ENCODE results near the gene TRAF3IP1.
"Not testable (repeated sequence)": the region's sequence is repeated elsewhere in the genome, so short reads cannot be mapped to it uniquely, and the experiment has no call there.

The TRAF3IP1 gene

GRCh38 chr2:238383743-238384380 lies 63.5 kb downstream of the TRAF3IP1 start:
- H3K27me3 Mint-ChIP-seq: no peaks in the 10 kb centered on the region
- H3K9me3 Mint-ChIP-seq: no peaks in the 10 kb centered on the region
- no peak overlapping the region for H3K27ac Mint-ChIP-seq
- peaks cover 10% of the 10 kb centered on the region for H3K36me3 Mint-ChIP-seq (ENCODE audit: low read depth)
- H3K4me3 Mint-ChIP-seq: no peak overlapping the region
- H3K4me1 Mint-ChIP-seq (ENCODE audit: low read depth): peaks cover 18% of the 10 kb centered on the region

- peaks cover 4% of the 10 kb centered on the region for H3K36me3 Mint-ChIP-seq (ENCODE audit: low read depth)
- H3K27ac Mint-ChIP-seq: no peak overlapping the region
- H3K4me1 Mint-ChIP-seq (ENCODE audit: low read depth): no peaks in the 10 kb centered on the region
- no peaks in the 10 kb centered on the region for H3K9me3 Mint-ChIP-seq
- no peak overlapping the region for H3K4me3 Mint-ChIP-seq
- no peaks in the 10 kb centered on the region for H3K27me3 Mint-ChIP-seq
Observed at GRCh38 chr2:238387332-238387731, 67.0 kb downstream of the TRAF3IP1 start.

- Mint-ChIP-seq H3K27me3 (no peaks in the 10 kb centered on the region), H3K9me3 (no peaks in the 10 kb centered on the region), H3K36me3 (ENCODE audit: low read depth) (peaks cover 4% of the 10 kb centered on the region), H3K4me1 (ENCODE audit: low read depth) (no peaks in the 10 kb centered on the region), H3K27ac (no peak overlapping the region), H3K4me3 (no peak overlapping the region)
Observed at GRCh38 chr2:238388794-238389193, 68.5 kb downstream of the TRAF3IP1 start.

- Mint-ChIP-seq H3K9me3 (no peaks in the 10 kb centered on the region), H3K36me3 (ENCODE audit: low read depth) (peaks cover 4% of the 10 kb centered on the region), H3K4me3 (no peak overlapping the region), H3K27ac (no peak overlapping the region), H3K4me1 (ENCODE audit: low read depth) (no peaks in the 10 kb centered on the region), H3K27me3 (no peaks in the 10 kb centered on the region)
Observed at GRCh38 chr2:238389988-238390589, 69.8 kb downstream of the TRAF3IP1 start.

GRCh38 chr2:238391042-238391689 lies 70.8 kb downstream of the TRAF3IP1 start:
- Mint-ChIP-seq H3K9me3 (no peaks in the 10 kb centered on the region), H3K4me3 (no peak overlapping the region), H3K27ac (no peak overlapping the region), H3K36me3 (ENCODE audit: low read depth) (peaks cover 4% of the 10 kb centered on the region), H3K27me3 (no peaks in the 10 kb centered on the region), H3K4me1 (ENCODE audit: low read depth) (no peaks in the 10 kb centered on the region)

GRCh38 chr2:238396663-238397062 lies 76.3 kb downstream of the TRAF3IP1 start:
- H3K27me3 Mint-ChIP-seq: no peaks in the 10 kb centered on the region
- no peaks in the 10 kb centered on the region for H3K36me3 Mint-ChIP-seq (ENCODE audit: low read depth)
- H3K4me3 Mint-ChIP-seq: no peak overlapping the region
- H3K4me1 Mint-ChIP-seq (ENCODE audit: low read depth): no peaks in the 10 kb centered on the region
- H3K9me3 Mint-ChIP-seq: no peaks in the 10 kb centered on the region
- H3K27ac Mint-ChIP-seq: no peak overlapping the region

GRCh38 chr2:238397356-238397755 lies 77.0 kb downstream of the TRAF3IP1 start:
- Mint-ChIP-seq H3K27me3 (no peaks in the 10 kb centered on the region), H3K9me3 (no peaks in the 10 kb centered on the region), H3K27ac (no peak overlapping the region), H3K4me3 (no peak overlapping the region), H3K36me3 (ENCODE audit: low read depth) (no peaks in the 10 kb centered on the region), H3K4me1 (ENCODE audit: low read depth) (no peaks in the 10 kb centered on the region)

GRCh38 chr2:238398577-238398976 lies 78.3 kb downstream of the TRAF3IP1 start:
- no peak overlapping the region for H3K27ac Mint-ChIP-seq
- no peaks in the 10 kb centered on the region for H3K4me1 Mint-ChIP-seq (ENCODE audit: low read depth)
- no peaks in the 10 kb centered on the region for H3K27me3 Mint-ChIP-seq
- no peaks in the 10 kb centered on the region for H3K9me3 Mint-ChIP-seq
- H3K4me3 Mint-ChIP-seq: no peak overlapping the region
- H3K36me3 Mint-ChIP-seq (ENCODE audit: low read depth): no peaks in the 10 kb centered on the region

GRCh38 chr2:238399094-238399493 lies 78.8 kb downstream of the TRAF3IP1 start:
- Mint-ChIP-seq H3K4me3 (no peak overlapping the region), H3K27me3 (no peaks in the 10 kb centered on the region), H3K27ac (no peak overlapping the region), H3K4me1 (ENCODE audit: low read depth) (no peaks in the 10 kb centered on the region), H3K36me3 (ENCODE audit: low read depth) (no peaks in the 10 kb centered on the region), H3K9me3 (no peaks in the 10 kb centered on the region)

GRCh38 chr2:238401551-238401950 lies 81.2 kb downstream of the TRAF3IP1 start:
- Mint-ChIP-seq H3K9me3 (no peaks in the 10 kb centered on the region), H3K27ac (no peak overlapping the region), H3K4me3 (no peak overlapping the region), H3K36me3 (ENCODE audit: low read depth) (no peaks in the 10 kb centered on the region), H3K4me1 (ENCODE audit: low read depth) (no peaks in the 10 kb centered on the region), H3K27me3 (no peaks in the 10 kb centered on the region)

- Mint-ChIP-seq H3K4me1 (ENCODE audit: low read depth) (no peaks in the 10 kb centered on the region), H3K4me3 (no peak overlapping the region)
Observed at GRCh38 chr2:238403632-238404405, 83.5 kb downstream of the TRAF3IP1 start.

GRCh38 chr2:238404406-238405216 lies 84.3 kb downstream of the TRAF3IP1 start:
- no peaks in the 10 kb centered on the region for H3K4me1 Mint-ChIP-seq (ENCODE audit: low read depth)
- H3K27ac Mint-ChIP-seq: no peak overlapping the region
- no peaks in the 10 kb centered on the region for H3K9me3 Mint-ChIP-seq
- H3K4me3 Mint-ChIP-seq: no peak overlapping the region
- H3K27me3 Mint-ChIP-seq: no peaks in the 10 kb centered on the region
- no peaks in the 10 kb centered on the region for H3K36me3 Mint-ChIP-seq (ENCODE audit: low read depth)

More at GRCh38 chr2:238403632-238404405, 83.5 kb downstream of the TRAF3IP1 start:
- H3K9me3 Mint-ChIP-seq: no peaks in the 10 kb centered on the region
- H3K27ac Mint-ChIP-seq: no peak overlapping the region
- no peaks in the 10 kb centered on the region for H3K27me3 Mint-ChIP-seq
- H3K36me3 Mint-ChIP-seq (ENCODE audit: low read depth): no peaks in the 10 kb centered on the region

GRCh38 chr2:238405217-238405555 lies 84.9 kb downstream of the TRAF3IP1 start:
- H3K36me3 Mint-ChIP-seq (ENCODE audit: low read depth); H3K4me3 Mint-ChIP-seq; H3K4me1 Mint-ChIP-seq (ENCODE audit: low read depth); H3K9me3 Mint-ChIP-seq; H3K27ac Mint-ChIP-seq; H3K27me3 Mint-ChIP-seq: not testable (repeated sequence)

- Mint-ChIP-seq H3K27ac (no peak overlapping the region), H3K9me3 (no peaks in the 10 kb centered on the region), H3K4me1 (ENCODE audit: low read depth) (no peaks in the 10 kb centered on the region), H3K36me3 (ENCODE audit: low read depth) (no peaks in the 10 kb centered on the region), H3K27me3 (no peaks in the 10 kb centered on the region), H3K4me3 (no peak overlapping the region)
Observed at GRCh38 chr2:238406221-238406997, 86.1 kb downstream of the TRAF3IP1 start.
